HG02938 (cell line): Measurements from ENCODE around the gene POLR3K.

Experiments
- ATAC-seq: cut with Tn5 transposase; IDR thresholded peaks from one replicate; pipeline ENCODE4 v1.9.1; 2021; ENCODE audit warnings: mild to moderate bottlenecking, moderate library complexity; ENCODE audit not compliant: unreplicated experiment

Gene POLR3K

DNA sequence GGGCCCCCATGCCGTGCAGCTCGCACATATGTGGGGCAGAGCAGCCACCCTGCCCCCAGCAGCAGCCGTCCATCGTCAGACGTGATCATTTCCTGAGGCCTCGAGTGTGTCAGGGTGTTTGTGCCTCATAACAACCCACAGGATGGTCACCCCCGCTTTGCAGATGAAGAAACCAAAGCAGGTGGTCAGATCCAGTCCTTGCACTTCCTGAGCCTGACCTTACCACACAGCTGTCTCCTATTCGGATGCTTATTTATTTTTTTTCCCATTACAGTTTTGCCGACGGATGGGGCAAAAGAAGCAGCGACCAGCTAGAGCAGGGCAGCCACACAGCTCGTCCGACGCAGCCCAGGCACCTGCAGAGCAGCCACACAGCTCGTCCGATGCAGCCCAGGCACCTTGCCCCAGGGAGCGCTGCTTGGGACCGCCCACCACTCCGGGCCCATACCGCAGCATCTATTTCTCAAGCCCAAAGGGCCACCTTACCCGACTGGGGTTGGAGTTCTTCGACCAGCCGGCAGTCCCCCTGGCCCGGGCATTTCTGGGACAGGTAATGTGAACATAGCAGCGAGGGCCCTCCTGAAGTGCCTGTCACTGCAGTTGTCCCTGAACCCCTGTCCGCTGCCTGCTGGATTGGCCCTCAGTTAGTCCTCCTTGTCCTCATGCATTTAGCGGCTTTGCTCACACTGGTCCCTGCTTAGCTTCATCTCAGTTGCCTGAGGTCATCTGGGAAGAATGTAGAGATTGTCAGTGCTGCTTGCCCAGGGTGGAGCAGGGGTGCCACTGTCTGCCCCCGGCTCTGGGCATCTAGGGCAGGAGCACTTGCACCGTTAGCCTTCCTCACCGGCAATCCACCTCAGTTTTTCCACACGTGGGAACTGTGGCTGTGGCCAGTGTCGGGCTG lies 26.0 kb upstream of the POLR3K start:
- ATAC-seq: no peak

DNA sequence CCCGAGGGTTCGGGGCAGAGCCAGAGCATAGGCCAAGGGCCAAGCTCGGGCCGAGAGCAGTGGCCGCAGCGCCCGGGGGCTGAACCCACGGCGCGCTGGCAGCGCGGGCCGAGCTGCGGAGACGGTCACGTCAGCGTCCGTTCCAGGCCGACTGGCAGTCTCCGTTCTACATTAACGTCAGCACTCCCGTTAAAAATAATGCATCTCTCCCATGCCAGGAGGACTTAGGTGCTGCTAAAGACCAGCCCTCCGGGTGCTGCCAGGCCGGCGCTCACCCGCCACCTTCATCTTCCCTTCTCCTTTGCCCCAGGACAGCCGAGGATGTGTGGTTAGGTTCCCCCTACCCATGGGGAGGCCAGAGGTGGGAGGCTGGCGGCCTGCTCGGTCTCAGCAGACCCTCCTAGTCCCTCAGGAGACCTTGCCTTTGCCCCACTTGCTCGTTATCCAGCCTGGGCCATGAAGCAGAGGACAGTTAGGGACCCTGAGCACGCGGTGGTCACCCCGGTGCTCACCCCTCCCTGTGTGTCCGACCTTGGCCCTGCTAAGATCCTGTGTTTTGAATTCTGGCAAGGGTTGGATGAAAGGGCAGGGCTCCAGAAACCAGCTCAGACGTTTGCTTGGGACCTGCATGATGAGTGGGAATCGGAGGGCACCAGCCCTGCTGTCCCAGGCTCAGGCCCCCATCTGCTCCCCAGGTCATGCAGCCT lies 25.2 kb upstream of the POLR3K start:
- no peak for ATAC-seq

DNA sequence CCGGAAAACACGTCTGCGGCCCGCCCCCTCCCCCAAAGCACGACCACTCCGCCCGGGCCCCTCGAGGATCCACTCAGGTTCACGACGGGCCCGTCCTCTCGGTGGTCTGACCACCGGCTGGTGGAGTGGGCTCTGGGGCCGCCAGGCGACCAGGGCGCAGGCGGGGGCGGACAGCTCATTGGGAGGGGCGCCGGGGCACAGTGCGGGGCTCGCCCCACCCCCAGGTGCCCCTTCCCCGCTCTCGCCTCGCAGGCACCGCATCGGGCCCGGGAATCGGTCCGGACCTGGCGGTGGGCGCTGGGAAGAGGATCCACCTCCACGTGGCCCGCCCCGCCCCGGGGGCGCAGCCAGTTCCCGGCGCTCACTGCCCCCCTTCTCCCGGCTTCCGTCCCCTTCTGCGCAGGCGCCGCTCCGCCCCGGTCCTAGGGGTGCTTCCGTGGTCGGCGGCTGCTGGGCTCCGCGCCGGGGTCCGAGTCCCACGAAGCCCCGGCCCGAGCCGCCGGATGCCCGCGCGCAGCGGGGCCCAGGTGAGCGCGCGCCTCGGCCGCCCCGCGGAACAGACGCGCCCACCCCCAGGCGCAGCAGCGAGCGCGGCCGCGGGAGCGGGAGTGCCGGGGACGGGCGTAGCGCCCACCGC lies 24.5 kb upstream of the POLR3K start, which contains the start of gene MPG:
Gene MPG (plus strand): TSS at position 419 of the 637 bp plus-strand sequence. CDS start 85 bp downstream, at position 504.
- ATAC-seq: peak; percentile 65

DNA sequence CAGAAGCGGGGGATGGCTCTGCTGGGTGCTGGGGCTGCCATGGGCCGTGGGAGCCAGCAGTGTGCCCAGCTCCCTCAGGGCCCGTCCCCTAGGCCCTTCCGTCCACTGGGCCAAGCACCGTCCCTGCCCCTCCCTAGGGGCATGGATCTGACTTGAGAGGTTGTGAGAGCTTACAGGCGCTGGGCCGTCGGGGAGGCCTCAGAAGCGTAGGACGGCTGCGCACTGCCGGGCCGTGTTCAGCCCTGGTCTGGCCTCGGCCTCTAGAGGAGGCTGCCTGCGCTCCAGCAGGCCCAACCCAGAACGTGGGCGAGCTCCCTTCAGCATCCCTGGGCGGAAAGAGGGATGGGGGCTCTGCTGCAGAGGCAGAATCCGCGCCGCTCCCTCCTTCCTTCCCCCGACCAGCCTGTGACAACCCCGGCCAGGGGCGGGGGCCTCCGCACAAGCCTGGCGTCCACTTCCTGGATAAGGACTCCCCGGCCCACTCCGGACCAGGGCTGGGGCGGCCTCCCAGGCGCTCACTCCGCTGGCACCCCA lies 23.9 kb upstream of the POLR3K start:
- ATAC-seq: peak; percentile 21

DNA sequence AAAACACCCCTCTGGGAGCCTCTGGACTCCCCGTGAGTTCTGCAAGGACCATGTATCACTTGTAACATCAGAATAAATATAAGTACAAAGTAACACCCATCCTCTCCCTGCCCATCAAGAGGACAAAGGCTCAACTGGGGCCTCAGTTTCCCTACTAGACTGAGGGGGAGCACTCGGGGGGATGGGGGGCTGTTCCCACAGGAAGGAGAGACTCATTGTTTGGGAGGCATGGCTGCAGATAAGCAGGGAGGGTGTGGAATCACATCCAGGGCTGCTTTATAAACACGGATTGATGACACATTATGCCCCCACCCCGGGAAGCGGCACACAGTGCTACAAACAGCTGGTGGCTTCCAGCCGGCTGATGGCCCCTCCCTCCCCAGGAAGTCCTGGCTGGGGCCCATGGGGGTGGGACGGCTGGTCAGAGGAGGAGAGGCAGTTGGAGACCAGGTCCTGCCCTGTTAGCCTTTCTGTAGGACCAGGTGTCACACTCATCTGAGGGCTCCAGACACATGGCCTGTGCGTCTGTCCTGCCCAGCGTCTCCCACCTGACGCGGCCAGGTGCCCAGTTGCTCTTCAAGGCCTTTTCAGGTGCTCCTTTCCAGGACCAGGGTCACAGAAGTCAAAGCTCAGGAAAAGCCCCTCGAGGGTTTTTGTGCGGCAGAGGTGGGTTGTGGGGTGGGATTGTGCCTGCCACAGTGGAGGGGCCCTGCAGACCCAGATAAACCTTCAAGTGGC lies 23.3 kb upstream of the POLR3K start:
- no peak for ATAC-seq

DNA sequence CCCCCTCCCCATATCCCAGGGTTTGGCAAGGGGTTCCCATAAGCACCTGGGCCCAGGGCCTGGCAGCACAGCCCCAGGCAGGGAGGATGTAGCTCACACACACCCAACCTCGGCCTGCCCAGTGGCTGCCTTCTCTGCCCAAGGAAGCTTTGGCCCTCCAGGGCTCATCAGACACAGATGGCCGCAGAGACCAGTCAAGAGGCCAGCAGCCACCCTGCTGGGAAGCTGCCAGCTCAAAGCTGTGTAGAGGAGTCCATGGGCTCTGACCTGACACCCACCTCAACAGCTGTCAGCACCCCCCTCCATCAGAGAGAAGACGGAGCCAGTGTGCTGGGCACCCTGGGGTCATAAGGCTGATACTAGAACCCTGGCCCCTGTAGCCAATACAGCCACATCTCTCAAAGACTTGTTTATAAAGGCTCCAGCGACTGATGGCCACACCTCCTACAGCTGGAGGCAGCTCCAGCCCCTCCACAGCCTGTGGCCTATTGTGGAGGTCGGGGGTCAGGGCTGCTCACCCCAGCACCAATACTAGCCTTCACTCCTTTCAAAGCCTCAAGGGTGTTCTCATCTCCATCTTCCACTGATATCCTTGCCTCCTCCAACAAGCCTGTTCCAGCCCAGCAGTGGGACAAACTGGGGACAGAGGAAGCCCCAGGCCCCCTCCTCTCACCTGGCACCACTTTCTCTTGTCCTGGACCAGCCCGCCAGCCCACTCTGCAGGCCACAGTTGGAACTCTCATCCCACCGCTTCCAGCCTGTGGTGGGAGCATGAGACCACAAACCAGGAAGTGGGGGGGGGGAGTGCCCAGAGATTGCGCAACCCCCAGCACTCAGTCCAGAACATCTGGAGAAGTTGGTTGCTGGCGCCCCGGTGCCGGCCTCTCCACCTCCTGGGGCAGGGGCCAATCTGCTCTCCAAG lies 22.4 kb upstream of the POLR3K start:
- no peak for ATAC-seq

DNA sequence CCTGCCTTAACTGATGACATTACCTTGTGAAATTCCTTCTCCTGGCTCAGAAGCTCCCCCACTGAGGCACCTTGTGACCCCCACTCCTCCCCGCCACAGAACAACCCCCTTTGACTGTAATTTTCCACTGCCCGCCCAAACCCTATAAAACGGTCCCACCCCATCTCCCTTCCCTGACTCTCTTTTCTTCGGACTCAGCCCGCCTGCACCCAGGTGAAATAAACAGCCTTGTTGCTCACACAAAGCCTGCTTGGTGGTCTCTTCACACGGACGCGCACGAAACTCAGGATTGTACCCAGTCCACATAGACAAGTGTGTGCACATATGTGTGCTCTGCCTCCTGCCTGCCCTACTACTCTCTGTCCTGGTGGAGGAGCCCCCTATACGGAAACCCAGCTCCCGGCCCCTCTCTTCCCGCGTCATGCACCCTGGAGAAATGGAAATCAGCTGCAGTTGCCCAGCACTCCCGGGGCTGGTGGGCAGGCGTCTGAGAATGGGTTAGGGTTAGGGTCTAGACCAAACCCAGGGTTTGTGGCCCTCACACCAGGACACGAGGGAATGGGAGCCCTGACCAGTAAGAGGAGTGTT lies 21.4 kb upstream of the POLR3K start:
- no peak for ATAC-seq

DNA sequence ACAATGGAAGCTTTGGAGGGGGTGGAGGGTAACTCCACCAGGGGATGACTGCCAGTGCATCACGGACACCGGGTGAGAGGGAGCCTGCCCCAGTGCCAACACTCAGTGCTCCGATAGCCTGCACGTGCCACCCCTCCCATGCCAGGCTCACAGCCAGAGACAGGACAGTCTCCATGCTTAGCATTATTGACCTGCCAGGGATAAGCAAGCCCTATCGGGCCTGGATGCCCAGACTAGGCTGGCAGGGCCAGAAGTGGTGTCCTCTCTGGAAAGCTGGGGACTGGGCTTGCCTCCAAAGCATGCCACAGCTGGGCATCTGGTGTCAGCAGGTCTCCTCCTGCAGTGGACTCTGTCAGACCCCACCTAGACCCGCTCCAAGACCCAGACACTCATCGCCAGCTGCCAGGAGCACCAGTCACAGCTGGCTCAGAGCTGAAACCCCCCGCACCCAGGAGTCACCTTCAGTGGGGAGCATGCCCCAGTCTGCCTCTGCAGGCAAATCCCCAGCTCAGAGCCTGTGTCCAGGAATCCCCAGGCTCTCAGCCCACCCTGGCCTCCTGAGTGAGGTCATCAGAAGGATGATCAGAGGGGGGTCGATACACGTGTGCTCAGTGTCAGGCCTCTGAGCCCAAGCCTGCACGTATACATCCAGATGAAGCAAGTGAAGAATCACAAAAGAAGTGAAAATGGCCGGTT lies 20.8 kb upstream of the POLR3K start:
- no peak for ATAC-seq

DNA sequence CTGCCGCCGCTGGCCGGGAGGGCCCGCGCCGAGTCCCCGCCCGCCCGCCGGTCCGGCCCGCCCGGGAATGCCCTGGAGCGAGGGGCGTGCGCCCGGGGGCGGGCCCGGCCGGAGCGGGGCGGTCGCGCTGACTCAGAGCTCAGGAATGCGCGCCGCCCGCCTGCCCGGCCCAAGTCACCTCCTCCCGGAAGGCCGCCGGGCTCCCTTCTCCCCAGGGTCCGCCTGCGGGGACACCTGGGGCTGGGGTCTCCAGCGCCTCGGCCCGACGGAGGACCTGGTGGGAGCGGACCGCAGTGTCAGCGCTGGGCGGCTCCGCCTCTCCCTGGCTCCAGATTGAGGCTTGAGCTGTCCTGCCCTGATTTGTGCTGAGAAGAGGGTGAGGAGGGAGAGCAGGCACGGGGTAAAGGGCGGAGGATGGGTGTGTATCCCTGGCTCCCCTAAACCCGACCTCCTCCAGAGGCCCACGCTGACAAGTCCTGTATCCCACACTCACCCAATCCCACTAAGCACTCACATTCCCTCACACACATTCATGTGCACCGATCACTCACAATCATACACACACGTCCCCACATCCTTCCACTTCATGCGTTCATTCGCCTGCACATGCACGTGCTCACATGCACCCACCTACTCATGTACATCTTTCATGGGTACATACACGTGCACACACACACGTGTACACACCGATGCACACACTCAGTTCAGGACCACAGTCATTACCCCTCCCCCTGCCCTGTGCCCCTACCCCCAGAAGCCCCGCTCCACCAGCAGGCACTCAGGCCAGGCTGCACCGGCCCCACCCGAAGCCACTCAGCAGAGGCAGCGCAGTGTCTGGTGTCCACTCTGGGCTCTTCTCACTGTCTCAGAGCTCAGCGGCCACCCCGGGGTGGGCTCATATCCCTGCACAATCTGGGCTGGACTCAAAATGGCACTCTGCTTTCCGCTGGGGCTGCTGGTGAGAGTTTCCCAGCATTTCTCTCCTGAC lies 19.4 kb upstream of the POLR3K start, which contains the start of gene RHBDF1:
Gene RHBDF1 (minus strand): TSS at position 71 of the 988 bp plus-strand sequence. CDS start 7,616 bp downstream, outside the sequence.
- ATAC-seq: no peak

DNA sequence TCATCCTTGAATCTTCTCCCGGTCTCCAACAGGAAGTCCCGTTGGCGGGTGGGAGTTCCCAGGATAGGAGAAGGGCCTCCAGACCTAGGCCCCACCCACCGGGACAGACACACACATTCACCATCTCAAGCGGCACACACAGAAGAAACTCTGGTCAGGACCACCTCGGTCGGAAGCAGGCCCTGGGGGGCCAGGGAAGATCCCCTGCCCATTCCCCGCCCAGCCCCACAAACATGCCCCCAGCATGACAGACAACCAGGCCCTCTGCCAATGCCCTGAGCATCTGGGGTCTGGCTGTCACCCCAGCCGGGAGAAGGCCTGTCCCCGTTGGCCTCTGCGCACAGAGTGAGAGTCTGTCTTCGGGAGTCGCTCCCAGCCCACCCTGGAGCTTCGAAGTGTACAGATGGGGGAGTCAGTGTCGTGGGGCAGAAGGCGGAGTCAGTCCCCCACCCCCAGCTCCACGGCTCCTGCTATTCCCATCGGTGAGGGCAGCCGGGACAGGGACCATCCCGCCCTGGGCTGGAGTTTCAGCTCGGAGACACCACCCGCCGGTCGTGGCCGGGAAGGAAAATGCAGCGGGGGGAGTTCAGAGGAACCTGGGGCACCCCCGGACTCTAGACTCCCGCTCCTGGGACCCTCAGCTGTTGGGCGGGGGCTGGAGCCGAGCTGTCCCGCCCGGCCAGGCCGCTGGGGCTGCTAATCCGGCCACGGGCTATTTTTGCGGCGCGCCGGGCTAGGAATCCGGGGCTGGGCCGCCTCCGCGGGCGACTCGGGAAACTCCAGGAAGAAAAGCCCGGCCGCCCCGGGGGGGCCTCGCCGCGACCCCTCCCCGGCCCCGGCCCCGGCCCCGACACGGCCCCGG lies 18.4 kb upstream of the POLR3K start:
- ATAC-seq: no peak

DNA sequence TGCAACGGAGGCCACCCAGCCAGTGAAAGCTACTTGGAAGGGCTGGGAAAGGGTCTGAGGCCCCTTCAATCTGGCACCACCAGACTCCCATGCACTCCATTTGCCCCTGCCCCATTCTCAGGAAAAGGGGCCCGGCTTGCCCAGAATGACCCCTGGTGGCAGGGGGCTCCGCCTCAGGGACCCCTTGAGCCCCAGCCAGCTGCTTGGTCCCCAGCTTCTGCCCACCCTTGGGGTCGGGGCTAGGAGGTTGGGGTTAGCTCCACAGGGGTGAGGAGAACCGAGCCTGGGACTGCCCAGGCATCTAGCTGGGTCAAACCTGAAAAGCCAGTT lies 17.8 kb upstream of the POLR3K start:
- ATAC-seq: no peak

DNA sequence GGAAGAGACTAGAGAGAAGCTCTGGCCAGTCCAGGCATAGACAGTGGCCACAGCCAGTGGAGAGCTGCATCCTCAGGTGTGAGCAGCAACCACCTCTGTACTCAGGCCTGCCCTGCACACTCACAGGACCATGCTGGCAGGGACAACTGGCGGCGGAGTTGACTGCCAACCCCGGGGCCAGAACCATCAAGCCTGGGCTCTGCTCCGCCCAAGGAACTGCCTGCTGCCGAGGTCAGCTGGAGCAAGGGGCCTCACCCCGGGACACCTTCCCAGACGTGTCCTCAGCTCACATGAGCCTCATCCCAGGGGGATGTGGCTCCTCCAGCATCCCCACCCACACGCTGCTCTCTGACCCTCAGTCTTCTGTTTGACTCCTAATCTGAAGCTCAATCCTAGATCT lies 15.8 kb upstream of the POLR3K start:
- ATAC-seq: no peak

DNA sequence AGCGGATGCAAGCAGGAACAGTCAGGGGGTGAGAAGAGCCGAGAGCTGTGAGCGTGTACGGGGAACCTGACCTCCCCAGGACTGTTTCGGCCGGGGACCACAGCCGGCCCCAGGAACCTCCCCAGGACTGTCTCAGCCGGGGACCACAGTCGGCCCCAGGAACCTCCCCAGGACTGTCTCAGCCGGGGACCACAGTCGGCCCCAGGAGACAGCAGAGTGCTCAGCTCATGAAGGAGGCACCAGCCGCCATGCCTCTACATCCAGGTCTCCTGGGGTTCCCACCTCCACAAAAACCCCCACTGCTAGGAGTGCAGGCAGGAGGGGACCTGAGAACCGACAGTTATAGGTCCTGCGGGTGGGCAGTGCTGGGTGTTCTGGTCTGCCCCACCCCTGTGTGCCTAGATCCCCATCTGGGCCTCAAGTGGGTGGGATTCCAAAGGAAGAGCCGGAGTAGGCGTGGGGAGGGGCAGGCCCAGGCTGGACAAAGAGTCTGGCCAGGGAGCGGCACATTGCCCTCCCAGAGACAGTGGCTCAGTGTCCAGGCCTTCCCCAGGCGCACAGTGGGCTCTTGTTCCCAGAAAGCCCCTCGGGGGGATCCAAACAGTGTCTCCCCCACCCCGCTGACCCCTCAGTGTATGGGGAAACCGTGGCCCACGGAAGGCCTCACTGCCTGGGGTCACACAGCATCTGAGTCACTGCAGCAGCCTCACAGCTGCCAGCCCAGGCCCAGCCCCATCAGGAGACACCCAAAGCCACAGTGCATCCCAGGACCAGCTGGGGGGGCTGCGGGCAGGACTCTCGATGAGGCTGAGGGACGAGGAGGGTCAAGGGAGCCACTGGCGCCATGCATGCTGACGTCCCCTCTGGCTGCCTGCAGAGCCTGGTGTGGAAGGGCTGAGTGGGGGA lies 14.7 kb upstream of the POLR3K start:
- ATAC-seq: no peak

DNA sequence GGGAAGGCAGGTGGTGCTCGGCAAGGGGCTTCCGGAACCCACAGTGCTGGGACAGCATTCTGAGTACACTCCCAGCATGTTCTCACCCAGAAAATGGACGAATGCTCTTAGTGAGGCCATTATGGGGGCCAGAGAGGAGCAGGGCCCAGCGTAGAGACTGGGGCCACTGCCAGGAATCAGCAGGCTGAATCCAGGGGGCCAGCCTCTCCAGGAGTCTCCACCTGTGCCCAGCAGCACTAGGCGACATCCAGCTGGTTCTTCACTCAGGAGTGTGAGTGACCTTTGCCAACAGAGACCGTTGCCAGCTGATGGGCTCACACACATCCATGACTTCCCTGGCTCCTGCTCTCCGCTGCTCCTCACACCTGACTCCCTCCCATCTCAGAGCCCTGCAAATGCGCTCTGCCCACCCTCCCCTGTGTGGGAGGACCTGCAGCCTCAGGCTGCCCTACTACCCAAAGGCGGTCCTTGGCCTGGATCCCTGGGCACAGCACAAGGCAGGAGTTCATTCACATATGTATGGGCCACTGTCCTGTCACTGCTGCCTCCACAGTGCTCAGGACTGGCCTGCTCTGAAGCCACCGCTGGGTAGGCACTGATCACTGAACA lies 13.9 kb upstream of the POLR3K start:
- ATAC-seq: no peak
